GM12873 (cell line): Measurements from ENCODE around the gene POU2F2.

Experiments used
- TF ChIP-seq, protein P1 (sequence below): IDR thresholded peaks from 2 replicates; pipeline ENCODE4 v1.5.1; 2012; ENCODE audit warnings: low read depth, mild to moderate bottlenecking, moderate library complexity, low read length, control low read depth; ENCODE audit not compliant: insufficient read depth; ENCODE audit errors: missing control alignments

POU2F2 gene

DNA sequence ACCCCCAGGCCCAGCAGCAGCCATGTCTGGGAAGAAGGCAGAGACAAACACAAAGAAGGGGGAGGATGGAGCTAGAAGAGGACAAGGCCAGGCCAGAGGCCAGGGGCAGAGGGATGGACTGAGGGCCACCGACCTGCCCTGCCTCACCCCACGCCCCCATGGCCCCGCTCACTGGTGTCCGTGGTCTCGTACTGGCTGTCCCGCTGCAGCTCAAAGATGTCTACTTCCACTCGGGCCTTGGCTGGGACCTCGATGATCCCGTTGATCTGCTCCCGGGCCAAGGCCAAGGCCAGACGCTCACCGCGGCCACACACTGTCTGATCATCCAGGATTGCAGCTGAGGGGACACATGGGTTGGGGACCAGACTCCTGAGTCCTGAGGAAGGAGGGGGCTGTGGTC, 67.2 kb downstream of the POU2F2 start:
- TF ChIP-seq, protein P1, sequence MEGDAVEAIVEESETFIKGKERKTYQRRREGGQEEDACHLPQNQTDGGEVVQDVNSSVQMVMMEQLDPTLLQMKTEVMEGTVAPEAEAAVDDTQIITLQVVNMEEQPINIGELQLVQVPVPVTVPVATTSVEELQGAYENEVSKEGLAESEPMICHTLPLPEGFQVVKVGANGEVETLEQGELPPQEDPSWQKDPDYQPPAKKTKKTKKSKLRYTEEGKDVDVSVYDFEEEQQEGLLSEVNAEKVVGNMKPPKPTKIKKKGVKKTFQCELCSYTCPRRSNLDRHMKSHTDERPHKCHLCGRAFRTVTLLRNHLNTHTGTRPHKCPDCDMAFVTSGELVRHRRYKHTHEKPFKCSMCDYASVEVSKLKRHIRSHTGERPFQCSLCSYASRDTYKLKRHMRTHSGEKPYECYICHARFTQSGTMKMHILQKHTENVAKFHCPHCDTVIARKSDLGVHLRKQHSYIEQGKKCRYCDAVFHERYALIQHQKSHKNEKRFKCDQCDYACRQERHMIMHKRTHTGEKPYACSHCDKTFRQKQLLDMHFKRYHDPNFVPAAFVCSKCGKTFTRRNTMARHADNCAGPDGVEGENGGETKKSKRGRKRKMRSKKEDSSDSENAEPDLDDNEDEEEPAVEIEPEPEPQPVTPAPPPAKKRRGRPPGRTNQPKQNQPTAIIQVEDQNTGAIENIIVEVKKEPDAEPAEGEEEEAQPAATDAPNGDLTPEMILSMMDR, result no peak

GRCh38 chr19:42064432-42064831, 67.8 kb downstream of the POU2F2 start:
- TF ChIP-seq, protein P1, result no peak

- TF ChIP-seq, protein P1, result no peak
Measured at GRCh38 chr19:42062381-42062780, 69.9 kb downstream of the POU2F2 start.

- TF ChIP-seq, protein P1, result no peak
Measured at GRCh38 chr19:42060117-42060516, 72.1 kb downstream of the POU2F2 start.

- TF ChIP-seq, protein P1, result no peak
Measured at GRCh38 chr19:42059196-42059595, 73.0 kb downstream of the POU2F2 start.

DNA sequence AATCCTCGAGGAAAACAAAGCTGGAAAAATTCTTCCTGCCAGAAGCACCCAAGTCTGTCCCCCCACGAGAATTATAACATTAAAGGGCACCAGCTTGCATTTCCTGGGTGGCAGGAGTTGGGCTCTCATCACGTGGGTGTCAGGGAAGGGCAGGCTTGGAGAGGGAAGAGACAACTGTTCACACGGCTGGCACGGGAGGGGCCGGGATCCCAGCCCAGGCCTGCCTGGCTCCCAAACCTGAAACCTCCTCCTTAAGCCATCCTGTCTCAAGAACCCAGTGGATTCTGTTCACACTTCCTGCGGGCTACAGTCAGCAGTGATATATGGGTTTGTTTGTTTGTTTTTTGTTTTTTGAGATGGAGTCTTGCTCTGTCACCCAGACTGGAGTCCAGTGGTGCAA, 74.4 kb downstream of the POU2F2 start:
- TF ChIP-seq, protein P1, result no peak

GRCh38 chr19:42054205-42054604, 78.0 kb downstream of the POU2F2 start:
- TF ChIP-seq, protein P1, result no peak
